Choroid plexus epithelial cell (primary cell): ENCODE measurements around the gene NRXN3.

Experiments used
- DNase-seq: peaks from one replicate; pipeline ENCODE4 v3.0.0-alpha.2; 2010; ENCODE audit warnings: low read depth
- H3K4me3 ChIP-seq: 2 replicates; pipeline ENCODE4 v1.5.1; 2011; ENCODE audit warnings: low read depth, mild to moderate bottlenecking, control low read depth, low read length, moderate library complexity
- TF ChIP-seq, protein P1 (sequence below): conservative IDR thresholded peaks from 2 replicates; pipeline ENCODE4 v1.5.1; 2011; ENCODE audit warnings: low read depth, mild to moderate bottlenecking, control low read depth, inconsistent platforms, low read length, moderate library complexity

Gene NRXN3

DNA sequence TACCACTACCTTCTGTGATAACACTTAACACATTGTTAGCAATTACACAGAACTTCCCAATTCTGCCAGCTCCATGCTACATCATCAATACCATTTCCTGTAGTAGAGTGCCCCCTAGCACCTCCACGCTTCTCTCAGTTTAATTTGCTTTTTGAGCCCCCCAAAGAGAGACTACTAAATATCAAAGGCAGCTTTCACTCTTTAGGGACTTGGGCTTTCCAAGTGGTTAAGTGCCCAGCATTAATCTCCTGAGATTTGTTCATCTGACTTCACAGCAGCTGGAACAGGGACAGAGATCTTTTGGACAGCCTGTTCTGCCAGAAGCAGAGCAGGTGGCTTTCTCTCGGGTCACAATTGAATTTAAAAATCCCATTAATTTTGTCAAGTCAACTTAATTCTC is 1086.2 kb downstream of the NRXN3 start:
- H3K4me3 ChIP-seq, result no peak overlapping the region
- TF ChIP-seq, protein P1, sequence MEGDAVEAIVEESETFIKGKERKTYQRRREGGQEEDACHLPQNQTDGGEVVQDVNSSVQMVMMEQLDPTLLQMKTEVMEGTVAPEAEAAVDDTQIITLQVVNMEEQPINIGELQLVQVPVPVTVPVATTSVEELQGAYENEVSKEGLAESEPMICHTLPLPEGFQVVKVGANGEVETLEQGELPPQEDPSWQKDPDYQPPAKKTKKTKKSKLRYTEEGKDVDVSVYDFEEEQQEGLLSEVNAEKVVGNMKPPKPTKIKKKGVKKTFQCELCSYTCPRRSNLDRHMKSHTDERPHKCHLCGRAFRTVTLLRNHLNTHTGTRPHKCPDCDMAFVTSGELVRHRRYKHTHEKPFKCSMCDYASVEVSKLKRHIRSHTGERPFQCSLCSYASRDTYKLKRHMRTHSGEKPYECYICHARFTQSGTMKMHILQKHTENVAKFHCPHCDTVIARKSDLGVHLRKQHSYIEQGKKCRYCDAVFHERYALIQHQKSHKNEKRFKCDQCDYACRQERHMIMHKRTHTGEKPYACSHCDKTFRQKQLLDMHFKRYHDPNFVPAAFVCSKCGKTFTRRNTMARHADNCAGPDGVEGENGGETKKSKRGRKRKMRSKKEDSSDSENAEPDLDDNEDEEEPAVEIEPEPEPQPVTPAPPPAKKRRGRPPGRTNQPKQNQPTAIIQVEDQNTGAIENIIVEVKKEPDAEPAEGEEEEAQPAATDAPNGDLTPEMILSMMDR, result no peak
- no peak for DNase-seq

DNA sequence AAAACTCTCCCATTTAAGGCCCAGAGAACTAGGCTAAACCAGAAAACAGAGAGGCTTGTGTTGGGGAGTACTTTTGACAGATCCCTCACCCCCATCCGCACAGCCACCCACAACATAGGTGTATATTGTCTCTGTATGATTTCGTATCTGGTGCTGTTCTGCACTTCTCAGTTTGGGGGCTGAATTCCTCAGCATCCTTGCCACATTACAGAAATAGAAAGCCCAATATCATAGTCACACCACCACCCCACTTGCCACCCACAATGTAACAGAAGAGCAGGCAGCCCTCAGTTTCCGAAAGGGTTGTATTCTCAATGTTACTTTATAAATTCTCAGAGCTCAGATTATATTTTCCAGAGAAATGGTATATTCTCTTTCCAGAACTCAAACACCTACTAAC is 1090.2 kb downstream of the NRXN3 start:
- H3K4me3 ChIP-seq, result no peak overlapping the region
- TF ChIP-seq, protein P1, result no peak
- no peak for DNase-seq

DNA sequence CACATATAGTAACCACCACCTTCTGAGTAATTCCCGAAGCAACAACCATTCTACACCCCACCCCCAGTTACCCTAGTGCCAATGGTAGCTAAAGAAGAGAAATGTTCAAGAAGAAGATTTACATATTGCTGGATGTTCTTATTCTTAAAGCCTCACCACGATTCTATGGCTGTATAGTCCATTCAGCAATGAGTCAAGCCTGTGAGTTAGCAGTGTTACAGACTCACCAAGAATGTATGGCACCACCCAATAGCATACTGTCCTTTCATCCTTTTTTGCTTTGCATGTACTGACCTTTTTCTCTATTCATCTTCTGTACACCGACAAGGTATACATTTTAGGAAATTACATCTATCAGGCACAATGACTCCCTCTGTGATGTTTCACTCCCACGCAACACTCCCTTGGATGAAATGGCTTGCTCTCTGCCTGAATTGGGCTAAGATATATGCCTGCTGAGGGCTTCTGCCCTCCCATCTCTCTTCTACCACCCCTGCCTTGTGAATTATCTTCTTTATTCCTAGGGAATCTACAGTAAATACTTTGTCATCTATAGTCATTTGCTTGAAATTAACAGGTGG is 1095.3 kb downstream of the NRXN3 start:
- TF ChIP-seq, protein P1, result no peak
- H3K4me3 ChIP-seq, result no peak overlapping the region
- no peak for DNase-seq

DNA sequence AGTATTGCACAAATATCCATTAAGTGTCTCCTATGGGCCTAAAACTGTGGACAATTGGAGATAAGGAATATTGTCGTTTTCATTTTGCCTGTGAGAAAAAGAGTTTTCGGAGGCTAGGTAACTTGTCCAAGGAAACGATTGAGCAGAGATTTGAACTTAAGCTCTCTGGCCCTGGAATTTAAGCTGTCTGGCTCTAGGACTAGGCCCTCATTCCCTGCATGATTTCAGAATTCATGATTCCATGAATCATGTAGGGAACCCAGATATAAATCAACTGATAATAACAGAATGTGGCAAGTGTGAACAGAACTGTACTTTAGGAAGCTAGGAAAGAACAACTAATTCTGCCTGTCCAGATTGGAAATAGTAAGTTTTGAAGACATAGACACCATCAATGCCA is 1100.2 kb downstream of the NRXN3 start:
- DNase-seq, result no peak
- TF ChIP-seq, protein P1, result no peak
- H3K4me3 ChIP-seq, result no peak overlapping the region

DNA sequence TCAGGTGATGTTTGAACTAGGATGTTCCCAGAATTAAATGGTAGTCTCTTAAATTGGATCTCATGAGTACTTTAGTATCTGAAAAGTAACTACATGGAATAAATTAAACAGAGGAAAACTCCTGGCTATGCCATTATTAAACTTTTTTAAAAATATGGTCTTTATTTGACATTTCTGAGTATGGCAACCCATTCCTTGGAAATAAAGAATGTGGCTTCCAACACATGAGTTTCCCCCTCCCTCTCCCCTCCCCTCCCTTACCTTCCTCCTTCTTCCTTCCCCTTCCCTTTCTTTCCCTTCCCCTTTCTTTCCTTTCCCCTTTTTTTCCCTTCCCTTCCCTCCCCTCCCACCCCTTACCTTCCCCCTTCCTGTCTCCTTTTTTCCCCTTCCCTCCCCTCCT is 1100.9 kb downstream of the NRXN3 start:
- DNase-seq, result no peak
- no peak overlapping the region for H3K4me3 ChIP-seq
- TF ChIP-seq, protein P1, result no peak

DNA sequence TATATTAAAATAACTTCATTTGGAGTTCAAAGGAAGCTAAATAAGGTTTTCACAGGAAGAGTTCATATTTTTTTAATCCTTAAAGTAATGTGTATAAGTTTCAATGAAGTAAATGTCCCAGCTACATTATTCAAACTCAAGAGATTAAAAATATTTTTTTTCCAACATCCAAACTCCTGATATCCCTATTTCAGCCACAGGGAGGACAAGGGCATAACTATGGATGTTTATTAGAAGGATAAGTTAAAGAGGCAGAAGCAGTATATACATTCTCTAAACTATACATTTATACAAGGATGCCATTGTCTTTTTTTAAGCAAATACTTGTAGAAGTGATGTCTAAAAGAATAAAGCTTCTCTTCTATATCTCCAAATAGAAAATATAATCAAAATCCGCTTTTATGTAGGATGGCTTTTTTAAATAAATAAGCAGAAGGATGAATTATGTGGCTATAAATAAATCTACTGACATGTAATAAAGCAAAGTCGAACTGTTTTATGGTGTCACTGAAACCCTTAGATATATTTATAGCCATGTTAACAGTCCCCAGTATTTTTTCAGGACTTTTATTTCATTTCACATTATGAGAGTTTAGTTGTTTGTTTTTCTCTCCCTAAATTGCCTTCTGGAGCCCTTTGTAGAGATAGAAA is 1104.6 kb downstream of the NRXN3 start:
- no peak for DNase-seq
- TF ChIP-seq, protein P1, result peak; percentile 46
- H3K4me3 ChIP-seq, result no peak overlapping the region

DNA sequence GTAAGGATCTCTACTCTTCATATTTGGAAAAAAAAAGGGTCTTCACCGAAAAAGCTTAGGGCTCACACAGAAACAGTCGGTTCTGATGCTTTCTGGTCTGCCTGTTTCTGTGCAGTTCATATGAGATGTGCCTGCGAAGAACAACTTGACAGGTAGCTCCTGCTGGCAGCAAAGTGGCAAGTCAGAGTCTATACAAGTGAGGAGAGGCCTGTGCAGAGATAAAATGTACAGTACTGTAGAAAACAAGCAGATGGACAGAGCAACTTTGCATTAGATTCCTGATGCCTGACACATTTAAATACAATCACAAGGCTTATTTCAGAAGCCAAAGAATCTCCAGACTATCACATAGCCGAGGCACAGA is 1105.1 kb downstream of the NRXN3 start:
- TF ChIP-seq, protein P1, result no peak
- DNase-seq, result no peak
- no peak overlapping the region for H3K4me3 ChIP-seq
